Heart left ventricle (tissue), 16 donors: Measurements from ENCODE around the gene DMBX1. TPM values are rescaled to one million over a fixed set of nuclear protein-coding genes. Genes with fewer than 3 reads are reported as not detected.
A peak's percentile ranks its signal among the peaks of the same experiment; 100 is the strongest.

Experiments used
- ATAC-seq, 4 donors: fragments of 200-7000 bp; cut with Tn5 transposase; one replicate each; pipeline ENCODE4 v1.9.1; 2020 to 2022; ENCODE audit warnings: moderate library complexity in 4 of 4, mild to moderate bottlenecking in 3 of 4, moderate number of reproducible peaks in 1 of 4
- DNase-seq, 5 donors: peaks; one replicate each; pipeline ENCODE4 v3.0.0-alpha.2; 2020
- H3K27ac ChIP-seq, 12 donors: fragments of 200-600 bp; sonication (generic) in 4 of 12; one replicate each; pipeline versions ENCODE4 v1.5.0 to v1.8.0; 2016 to 2022; ENCODE audit warnings: mild to moderate bottlenecking in 2 of 12
- H3K27me3 ChIP-seq, 9 donors: fragments of 200-600 bp; sonication (generic) in 2 of 9; one replicate each; pipeline versions ENCODE4 v1.5.1 to v1.8.0; 2016 to 2022; ENCODE audit warnings: mild to moderate bottlenecking in 3 of 9
- H3K36me3 ChIP-seq, 9 donors: fragments of 200-600 bp; sonication (generic) in 2 of 9; one replicate each; pipeline versions ENCODE4 v1.5.0 to v1.8.0; 2018 to 2022; ENCODE audit warnings: mild to moderate bottlenecking in 2 of 9
- H3K4me1 ChIP-seq, 12 donors: fragments of 200-600 bp; sonication (generic) in 4 of 12; one replicate each; pipeline versions ENCODE4 v1.5.0 to v1.8.0; 2016 to 2022; ENCODE audit warnings: mild to moderate bottlenecking in 3 of 12
- H3K4me3 ChIP-seq, 12 donors: fragments of 200-600 bp; sonication (generic) in 4 of 12; one replicate each; pipeline versions ENCODE4 v1.5.0 to v1.8.0; 2017 to 2022; ENCODE audit warnings: mild to moderate bottlenecking in 9 of 12, moderate library complexity in 4 of 12
- H3K9me3 ChIP-seq, 12 donors: fragments of 200-600 bp; sonication (generic) in 4 of 12; one replicate each; pipeline versions ENCODE4 v1.5.0 to v1.8.0; 2016 to 2022; ENCODE audit warnings: mild to moderate bottlenecking in 1 of 12
- CTCF ChIP-seq, 12 donors: fragments of 200-600 bp; sonication (generic) in 4 of 12; IDR thresholded peaks; one replicate each; pipeline versions ENCODE4 v1.5.0 to v1.8.0; 2018 to 2022; ENCODE audit warnings: antibody characterized with exemption in 12 of 12, mild to moderate bottlenecking in 5 of 12
- POLR2A ChIP-seq, 2 donors: fragments of 450-650 bp; IDR thresholded peaks; one replicate each; pipeline ENCODE4 v1.6.1; 2017; ENCODE audit warnings: antibody characterized with exemption in 2 of 2, mild to moderate bottlenecking in 2 of 2, moderate library complexity in 2 of 2
- WGBS, 4 donors: extraction: QIAGEN DNeasy Blood & Tissue Kit in 2 of 4; methylation state at CpG; one replicate each; pipeline versions ENCODE4 v1.1.5 to v1.1.7; 2013 to 2018; 5-methylcytosine and 5-hydroxymethylcytosine counted together
- intact Hi-C, 10 donors: fragments of 100-400 bp; cut with DNase I; formaldehyde crosslinking; loops; one replicate each; pipeline versions ENCODE4 v1.11.1 to v1.14.2; 2022
- polyA plus RNA-seq, 2 donors: library from polyadenylated mRNA; stranded (reverse); fragments of 200-250 nt; gene quantifications; one replicate each; pipeline ENCODE4 v1.2.3, GENCODE V29; 2013
- total RNA-seq, 9 donors: library from RNA; depleted of rRNA in 2 of 9; stranded (reverse); fragments of >200 nt in 2 of 9; fragmentation: NEBNext Ultra II Directional in 3 of 9; extraction: Animal tissue kit (Norgen Biotek cat#: 25700) in 3 of 9; gene quantifications; one replicate each; pipeline versions ENCODE4 v1.1.0 to v1.2.4, GENCODE V29; 2016 to 2023
- donor health status: ischemic (EF 13 %, LVEDD 7.1; RV severe dilation, severe dysfunction).
- donor health status: healthy with polysubstance abuse.
- donor health status: DM: no; HTN: yes; CAD: no.
- donor health status: DM: no; HTN: no; CAD: no.
- donor health status: ischemic (EF 25% LVEDD 6.9; RV normal size, moderate dysfunction).
- donor health status: ischemic (EF 25% LVEDD 5.7; RV mildly dilated, moderate dysfunction).
- donor health status: healthy.
- donor health status: DM: yes; HTN: yes; CAD: no.
- donor health status: ischemic (EF 35%, LVEDD 5.7; RV mildly dilated, moderate dysfunction).
- donor health status: nonischemic (EF 11% LVEDD 7.7; RV severe dilation, severe dysfunction).
- donor health status: DM: yes; HTN: yes; CAD: no.
- donor health status: PGD.
- donor health status: ischemic (EF 29% LVEDD 5.4; RV normal size, mild dysfunction).
- donor health status: nonischemic (EF 23%, LVEDD 6.1; RV moderate dilation, normal function).

Gene DMBX1
- total and polyA plus RNA-seq, 11 donors, result not detected

- Histone ChIP-seq H3K36me3 (no peaks in the 10 kb centered on the region), H3K4me3 (peak overlapping the region in 1 of 12 donors; percentile 20), H3K4me1 (peaks cover 0 to 28% (median 15%) of the 10 kb centered on the region in 12 donors), H3K27me3 (peaks cover 43 to 100% (median 93%) of the 10 kb centered on the region in 9 donors), H3K27ac (no peak overlapping the region), H3K9me3 (no peaks in the 10 kb centered on the region)
- WGBS, 4 donors, result 7 to 16% (median 10%) methylated on average over 14 to 24 of the region's 24 CpGs
- DNase-seq (peak in 1 of 5 donors; percentile 32), ATAC-seq (no peak)
- intact Hi-C loops, result no loop called here
- no peak for TF ChIP-seq CTCF (IDR thresholded peaks at IDR 0.05)
- no peak for TF ChIP-seq POLR2A (IDR thresholded peaks at IDR 0.05)
Measured at GRCh38 chr1:46488343-46489168, 1.1 kb upstream of the DMBX1 start.

DNA sequence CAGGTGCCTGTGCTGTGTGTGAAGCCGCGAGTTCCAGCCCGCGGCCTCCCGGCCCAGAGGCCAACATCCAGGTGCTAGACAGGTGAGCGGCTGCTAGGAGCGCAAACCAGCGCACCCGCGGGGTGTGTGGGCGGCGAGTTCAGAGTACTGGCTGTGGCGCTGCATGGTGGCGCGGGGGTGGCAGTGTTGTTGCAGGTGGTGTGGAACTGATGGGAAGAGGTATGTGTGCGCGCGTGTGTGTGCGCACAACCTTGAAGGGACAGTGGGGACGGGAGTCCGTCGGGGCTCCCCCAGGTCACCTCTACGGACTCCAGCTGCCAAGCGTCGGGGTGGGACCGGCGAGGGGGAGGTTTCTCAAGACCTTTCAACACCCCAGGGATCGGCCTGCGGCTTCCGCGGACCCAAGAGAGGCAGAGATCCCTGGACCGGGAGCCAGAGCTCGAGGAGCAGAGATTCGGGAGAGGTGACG lies 433 bp upstream of the DMBX1 start:
- H3K9me3 ChIP-seq, result no peaks in the 10 kb centered on the region
- ATAC-seq, result no peak
- peaks cover 45 to 100% (median 97%) of the 10 kb centered on the region in 9 donors for H3K27me3 ChIP-seq
- H3K4me1 ChIP-seq, result peaks cover 0 to 28% (median 15%) of the 10 kb centered on the region in 12 donors
- peak overlapping the region in 11 of 12 donors; percentile 20 to 46 (median 39) for H3K4me3 ChIP-seq
- DNase-seq, result peak in 1 of 5 donors; percentile 65
- intact Hi-C loops, result no loop called here
- no peak for TF ChIP-seq CTCF (IDR thresholded peaks at IDR 0.05)
- no peak for TF ChIP-seq POLR2A (IDR thresholded peaks at IDR 0.05)
- 2 to 4% (median 2%) methylated on average over 24 to 35 of the region's 35 CpGs for WGBS, 4 donors
- no peaks in the 10 kb centered on the region for H3K36me3 ChIP-seq
- H3K27ac ChIP-seq, result no peak overlapping the region

- TF ChIP-seq POLR2A (IDR thresholded peaks at IDR 0.05) (no peak), CTCF (IDR thresholded peaks at IDR 0.05) (no peak)
- H3K4me1 ChIP-seq, result peaks cover 0 to 28% (median 15%) of the 10 kb centered on the region in 12 donors
- WGBS, 4 donors, result 2 to 9% (median 3%) methylated on average over 14 to 25 of the region's 25 CpGs
- H3K4me3 ChIP-seq, result peak overlapping the region in 8 of 12 donors; percentile 20 to 46 (median 40)
- H3K27ac ChIP-seq, result no peak overlapping the region
- DNase-seq (peak in 1 of 5 donors; percentile 45), ATAC-seq (no peak)
- H3K9me3 ChIP-seq, result no peaks in the 10 kb centered on the region
- intact Hi-C loops, result no loop called here
- H3K36me3 ChIP-seq, result no peaks in the 10 kb centered on the region
- H3K27me3 ChIP-seq, result peaks cover 45 to 100% (median 97%) of the 10 kb centered on the region in 9 donors
Measured at GRCh38 chr1:46490406-46490655, 695 bp downstream of the DMBX1 start.

DNA sequence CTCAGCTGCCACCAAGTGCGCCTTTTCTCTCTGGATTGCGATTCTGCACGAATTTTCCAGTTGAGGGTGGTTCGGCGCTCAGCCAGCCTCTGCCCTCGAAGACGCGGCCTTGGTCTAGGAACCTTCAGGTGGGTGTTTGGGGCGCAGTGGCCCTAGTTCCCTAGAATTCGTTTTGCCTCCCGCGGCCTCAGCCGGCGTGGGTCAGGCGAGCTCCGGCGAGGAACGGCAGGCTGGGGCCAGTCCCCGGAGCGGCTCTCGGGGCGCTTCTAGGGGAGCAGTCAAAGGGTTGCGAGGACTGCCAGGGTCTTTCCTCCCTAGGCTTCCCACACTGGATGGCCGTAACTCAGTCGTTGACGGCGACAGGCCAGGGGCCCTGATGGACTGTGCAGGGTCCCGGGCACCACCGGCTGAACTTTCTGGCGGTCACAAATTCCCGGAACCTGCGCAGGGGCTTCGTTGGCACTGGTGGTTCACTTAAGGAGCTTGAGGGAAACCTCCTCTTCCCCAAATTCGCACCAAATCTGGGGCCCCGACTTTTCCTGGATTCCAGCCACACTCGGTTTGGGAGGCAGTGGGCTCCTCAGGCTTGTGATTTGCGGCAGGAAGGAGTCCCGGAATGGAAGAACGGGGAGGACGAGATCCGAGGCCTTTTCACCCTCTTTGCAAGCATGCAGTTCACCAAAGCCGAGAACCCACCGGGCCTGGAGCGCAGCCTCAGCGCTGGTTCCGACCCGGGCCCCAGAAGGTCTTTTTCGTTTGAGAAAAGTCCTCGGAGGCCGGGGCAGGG lies 1.2 kb downstream of the DMBX1 start:
- Histone ChIP-seq H3K9me3 (no peaks in the 10 kb centered on the region), H3K4me1 (peaks cover 0 to 24% (median 15%) of the 10 kb centered on the region in 12 donors), H3K27ac (no peak overlapping the region), H3K4me3 (peak overlapping the region in 3 of 12 donors; percentile 20 to 46 (median 39)), H3K36me3 (no peaks in the 10 kb centered on the region), H3K27me3 (peaks cover 42 to 100% (median 92%) of the 10 kb centered on the region in 9 donors)
- ATAC-seq (no peak), DNase-seq (no peak)
- 5 to 7% (median 6%) methylated on average over 9 to 50 of the region's 50 CpGs for WGBS, 4 donors
- intact Hi-C loops, result no loop called here
- TF ChIP-seq CTCF (IDR thresholded peaks at IDR 0.05) (no peak), POLR2A (IDR thresholded peaks at IDR 0.05) (no peak)
